GM18873 (cell line): ENCODE measurements around the gene FRMD4A.
"Not testable (repeated sequence)": the region's sequence is repeated elsewhere in the genome, so short reads cannot be mapped to it uniquely, and the experiment has no call there.

Source experiments
- ATAC-seq: cut with Tn5 transposase; IDR thresholded peaks from one replicate; pipeline ENCODE4 v1.9.1; 2021; ENCODE audit warnings: mild to moderate bottlenecking, moderate library complexity, moderate number of reproducible peaks; ENCODE audit not compliant: unreplicated experiment, low FRiP score

Gene FRMD4A

DNA sequence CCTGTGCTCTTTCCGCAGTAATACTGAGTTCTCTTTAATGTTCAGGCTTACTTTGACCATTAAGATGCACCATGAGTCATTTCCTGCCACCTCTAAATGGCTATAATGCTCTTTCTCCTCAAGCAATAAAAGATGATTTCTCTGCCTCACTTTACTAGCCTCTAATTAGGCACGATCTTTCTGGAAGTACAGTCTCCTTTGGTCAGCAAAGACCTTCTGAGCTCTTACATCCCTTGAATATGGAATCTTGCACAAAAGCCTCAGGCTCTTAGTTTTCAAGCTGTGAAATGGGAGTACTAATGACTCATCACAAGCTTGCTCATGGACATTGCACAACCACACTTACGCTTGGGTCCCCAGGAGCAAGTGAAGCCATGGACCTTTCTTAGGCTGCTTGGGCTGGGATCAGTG, 85.9 kb downstream of the FRMD4A start:
- no peak for ATAC-seq

DNA sequence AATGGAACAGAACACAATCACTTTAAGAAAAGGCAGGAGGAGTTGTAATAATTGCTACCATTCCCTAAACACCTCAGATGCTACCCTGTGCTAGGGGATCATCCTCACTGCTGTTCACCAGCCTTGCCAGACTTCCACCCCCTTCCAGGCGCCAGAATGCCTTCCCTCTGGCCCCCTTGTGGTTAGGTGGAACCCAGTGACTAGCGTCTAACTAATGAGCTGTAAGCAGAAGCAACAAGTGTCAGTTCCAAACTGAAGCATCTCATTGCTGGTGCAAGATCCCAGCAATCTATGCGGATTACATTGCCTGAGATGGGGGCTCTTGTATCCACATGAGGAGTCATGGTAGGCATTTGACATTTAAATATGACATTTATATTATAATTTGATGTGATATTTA, 86.6 kb downstream of the FRMD4A start:
- ATAC-seq = no peak

GRCh38 chr10:14243221-14243620, 87.5 kb downstream of the FRMD4A start:
- ATAC-seq = no peak

- ATAC-seq = no peak
These were observed 89.5 kb downstream of the FRMD4A start for GRCh38 chr10:14241196-14241595.

DNA sequence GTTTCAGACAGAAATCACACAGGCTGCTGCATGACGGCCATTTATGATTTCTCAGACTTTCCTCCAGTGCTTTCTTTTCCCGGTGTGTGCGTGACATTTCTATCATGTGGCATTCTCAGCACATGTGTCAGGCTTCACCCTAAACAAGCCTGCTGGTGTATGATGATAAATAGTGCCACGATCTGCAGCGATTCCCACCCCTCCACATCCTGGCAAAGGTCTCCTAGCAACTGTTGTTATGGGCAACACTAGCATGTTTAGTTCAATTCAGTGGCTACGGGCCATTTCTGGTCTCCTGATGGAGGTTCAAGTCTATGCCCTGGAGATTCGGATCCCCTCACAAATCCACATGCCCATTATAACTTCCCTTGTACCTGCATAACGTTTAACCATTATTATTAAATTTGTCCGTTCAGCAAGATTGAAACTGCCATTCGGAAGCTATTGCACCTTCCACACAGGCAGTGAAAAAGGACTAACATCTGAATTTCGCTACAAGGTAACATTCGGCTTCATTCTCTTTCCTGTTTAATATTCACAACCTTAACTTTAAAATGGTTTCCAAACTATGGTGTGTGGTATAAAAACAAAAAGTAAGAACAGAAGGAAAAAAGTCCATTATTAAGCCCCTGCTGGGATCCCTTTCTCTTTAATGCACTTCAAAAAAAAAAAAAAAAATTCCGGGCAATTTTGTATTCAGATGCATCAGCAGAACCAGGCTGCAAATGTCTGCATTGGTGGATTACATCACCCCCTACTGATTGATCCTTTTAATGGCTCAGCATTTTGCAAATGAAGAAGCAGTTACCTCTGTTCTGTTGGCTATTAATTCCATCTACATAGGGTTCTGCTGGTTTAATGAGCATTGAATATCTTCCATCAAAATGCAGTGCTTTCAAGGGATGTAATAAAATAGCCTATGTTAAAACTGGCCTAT, 90.2 kb downstream of the FRMD4A start:
- ATAC-seq = no peak

DNA sequence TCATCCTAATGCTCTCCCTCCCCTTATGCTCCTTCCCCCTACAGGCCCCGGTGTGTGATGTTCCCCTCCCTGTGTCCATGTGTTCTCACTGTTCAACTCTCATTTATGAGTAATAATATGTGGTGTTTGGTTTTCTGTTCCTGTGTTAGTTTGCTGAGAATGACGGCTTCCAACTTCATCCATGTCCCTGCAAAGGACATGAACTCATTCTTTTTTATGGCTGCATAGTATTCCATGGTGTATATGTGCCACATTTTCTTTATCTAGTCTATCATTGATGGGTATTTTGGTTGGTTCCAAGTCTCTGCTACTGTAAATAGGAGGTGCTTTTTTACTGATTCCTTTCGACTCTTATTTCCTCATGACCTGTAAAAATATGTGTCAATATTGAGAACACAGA, 92.1 kb downstream of the FRMD4A start:
- not testable (repeated sequence) for ATAC-seq

DNA sequence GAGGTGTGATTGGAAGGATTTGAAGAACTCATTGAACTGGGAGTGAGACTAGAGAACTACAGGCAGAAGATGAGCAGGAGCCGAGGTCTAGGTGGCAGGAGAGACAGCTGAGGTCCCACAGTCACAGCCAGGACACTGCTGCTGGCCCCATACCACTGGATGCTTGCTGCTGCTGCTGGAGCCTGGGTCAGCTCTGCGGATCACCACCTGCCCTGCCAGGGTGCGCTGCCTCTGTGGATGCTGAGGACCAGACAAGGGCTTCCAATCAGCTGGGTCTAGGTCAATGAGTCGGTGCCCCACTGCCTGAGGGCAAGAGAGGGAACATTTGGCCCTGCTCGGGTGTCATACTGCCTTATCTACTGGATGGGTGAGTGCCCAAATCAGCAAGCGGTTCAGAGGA, 94.4 kb downstream of the FRMD4A start:
- no peak for ATAC-seq

DNA sequence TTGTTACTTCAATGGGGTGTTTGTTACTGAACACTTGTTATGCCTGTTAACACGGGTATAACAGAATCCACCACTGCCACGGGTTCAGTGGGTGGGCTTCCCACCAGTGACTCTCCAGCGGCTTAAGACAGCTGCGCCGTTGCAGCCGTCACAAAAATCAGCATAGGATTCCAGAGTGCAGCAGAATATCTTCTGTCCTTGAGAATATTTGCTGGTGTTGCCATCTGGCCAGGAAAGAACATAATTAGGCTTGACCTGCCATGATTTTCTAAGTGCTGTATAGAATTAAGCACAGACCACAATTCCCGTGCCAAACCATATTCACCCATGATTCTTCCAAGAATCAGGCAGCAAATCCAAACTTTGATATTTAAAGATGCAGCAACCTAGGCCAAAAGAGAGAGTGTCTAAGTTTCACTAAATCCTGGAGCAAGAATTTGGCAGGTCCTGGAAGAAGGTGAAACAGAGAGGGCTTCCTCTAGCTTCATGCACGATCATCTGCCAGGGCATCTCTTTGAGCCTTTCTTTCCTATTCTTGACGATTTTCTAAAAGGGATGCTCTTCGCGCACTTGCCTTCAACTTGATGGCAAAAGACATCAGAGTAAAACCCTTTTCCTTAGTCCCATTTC, 95.0 kb downstream of the FRMD4A start:
- no peak for ATAC-seq

- ATAC-seq = no peak
These were observed 97.2 kb downstream of the FRMD4A start for GRCh38 chr10:14233566-14233965.

- ATAC-seq = not testable (repeated sequence)
These were observed 101.9 kb downstream of the FRMD4A start for GRCh38 chr10:14228798-14229197.

- no peak for ATAC-seq
These were observed 105.3 kb downstream of the FRMD4A start for GRCh38 chr10:14225379-14225778.

DNA sequence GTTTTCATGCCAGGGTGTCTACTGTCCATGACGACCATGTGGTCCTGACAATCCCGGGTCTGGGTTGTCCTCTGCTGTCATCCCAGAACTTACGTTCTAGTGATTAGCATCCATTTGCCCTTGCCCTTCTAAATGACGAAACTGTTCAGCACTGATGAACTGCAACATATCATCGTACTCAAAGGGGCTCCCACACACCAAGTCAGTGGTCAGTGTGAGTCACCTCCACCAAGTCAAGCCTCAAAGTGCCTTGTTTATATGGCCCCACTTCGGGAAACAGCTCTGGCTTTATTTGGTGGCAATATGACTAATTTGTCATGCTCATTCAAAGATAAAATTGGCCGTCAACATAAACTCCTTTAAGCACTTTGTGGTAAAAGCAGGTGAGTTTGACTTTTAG, 110.7 kb downstream of the FRMD4A start:
- no peak for ATAC-seq

DNA sequence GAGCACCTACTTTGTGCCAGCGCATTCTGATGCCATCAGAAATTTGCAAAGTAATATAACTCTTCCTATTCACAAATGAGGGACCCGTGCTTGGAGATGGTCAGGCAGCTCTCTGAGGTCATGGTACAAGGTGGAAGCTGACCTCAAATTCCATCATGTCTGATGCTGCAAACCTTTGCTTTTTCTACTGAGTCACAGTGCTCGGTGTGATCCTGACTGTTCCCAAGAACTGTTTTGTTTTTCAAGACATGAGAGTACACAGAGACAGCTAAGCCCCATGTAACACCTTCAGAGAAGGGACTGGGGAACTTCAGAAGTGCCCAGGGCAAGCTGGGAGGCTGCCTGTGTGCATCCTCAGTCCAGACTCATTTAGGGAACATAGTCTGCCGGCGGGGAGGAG, 111.3 kb downstream of the FRMD4A start:
- no peak for ATAC-seq

GRCh38 chr10:14215641-14216040, 115.1 kb downstream of the FRMD4A start:
- no peak for ATAC-seq

GRCh38 chr10:14213703-14214102, 117.0 kb downstream of the FRMD4A start:
- not testable (repeated sequence) for ATAC-seq

DNA sequence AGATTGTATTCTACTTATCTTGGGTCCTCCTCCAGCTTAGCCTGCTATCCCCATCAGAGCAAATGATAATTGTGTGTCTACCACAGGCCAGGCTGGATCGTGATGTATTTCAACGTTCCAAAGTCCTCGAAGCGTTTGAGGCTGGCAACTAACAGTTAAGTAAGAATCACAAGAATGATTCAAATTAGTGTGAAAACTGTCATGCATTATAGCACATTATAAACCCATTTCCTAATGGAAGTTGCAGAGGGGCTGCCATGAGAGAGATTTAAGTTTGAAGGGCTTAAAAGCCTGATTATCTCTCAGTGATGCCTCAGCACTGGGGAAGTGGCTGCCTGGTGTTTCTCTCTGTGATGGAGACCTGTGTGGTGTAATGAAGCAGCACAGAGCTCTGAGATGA, 119.1 kb downstream of the FRMD4A start:
- ATAC-seq = no peak

DNA sequence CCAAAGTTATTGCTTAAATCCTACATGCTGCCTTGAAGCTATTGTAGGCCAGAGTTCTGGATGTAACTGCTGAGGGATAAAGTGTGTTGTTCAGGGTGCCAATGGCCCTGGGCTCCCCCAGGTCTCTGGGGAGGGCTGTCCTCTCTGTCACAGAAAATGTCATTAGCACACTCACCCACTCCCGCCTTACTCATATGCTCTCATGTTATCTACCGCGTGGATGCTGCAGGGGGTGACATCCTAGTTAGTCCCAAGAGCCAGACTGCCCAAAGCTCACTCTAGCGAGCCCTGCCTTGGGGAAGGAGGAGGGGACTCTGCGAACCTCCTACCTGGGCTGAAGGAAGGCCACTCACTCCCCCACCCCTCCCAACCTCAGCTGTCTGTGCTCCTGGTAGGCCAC, 122.5 kb downstream of the FRMD4A start:
- ATAC-seq = no peak

DNA sequence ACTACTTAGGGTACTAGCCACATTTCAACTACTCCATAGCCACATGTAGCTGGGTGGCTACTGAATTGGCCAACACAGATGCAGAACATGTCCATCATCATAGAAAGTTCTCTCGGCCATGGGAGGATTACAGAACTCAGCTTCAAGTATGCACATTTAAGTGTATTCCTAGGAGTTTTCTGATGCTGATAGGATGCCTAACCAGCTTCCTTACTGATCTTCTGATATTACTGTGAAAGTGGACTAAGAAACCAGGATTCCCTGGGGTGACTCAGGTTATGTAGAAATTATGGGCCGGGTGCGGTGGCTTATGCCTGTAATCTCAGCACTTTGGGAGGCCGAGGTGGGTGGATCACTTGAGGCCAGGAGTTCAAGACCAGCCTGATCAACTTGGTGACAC, 125.5 kb downstream of the FRMD4A start:
- no peak for ATAC-seq

DNA sequence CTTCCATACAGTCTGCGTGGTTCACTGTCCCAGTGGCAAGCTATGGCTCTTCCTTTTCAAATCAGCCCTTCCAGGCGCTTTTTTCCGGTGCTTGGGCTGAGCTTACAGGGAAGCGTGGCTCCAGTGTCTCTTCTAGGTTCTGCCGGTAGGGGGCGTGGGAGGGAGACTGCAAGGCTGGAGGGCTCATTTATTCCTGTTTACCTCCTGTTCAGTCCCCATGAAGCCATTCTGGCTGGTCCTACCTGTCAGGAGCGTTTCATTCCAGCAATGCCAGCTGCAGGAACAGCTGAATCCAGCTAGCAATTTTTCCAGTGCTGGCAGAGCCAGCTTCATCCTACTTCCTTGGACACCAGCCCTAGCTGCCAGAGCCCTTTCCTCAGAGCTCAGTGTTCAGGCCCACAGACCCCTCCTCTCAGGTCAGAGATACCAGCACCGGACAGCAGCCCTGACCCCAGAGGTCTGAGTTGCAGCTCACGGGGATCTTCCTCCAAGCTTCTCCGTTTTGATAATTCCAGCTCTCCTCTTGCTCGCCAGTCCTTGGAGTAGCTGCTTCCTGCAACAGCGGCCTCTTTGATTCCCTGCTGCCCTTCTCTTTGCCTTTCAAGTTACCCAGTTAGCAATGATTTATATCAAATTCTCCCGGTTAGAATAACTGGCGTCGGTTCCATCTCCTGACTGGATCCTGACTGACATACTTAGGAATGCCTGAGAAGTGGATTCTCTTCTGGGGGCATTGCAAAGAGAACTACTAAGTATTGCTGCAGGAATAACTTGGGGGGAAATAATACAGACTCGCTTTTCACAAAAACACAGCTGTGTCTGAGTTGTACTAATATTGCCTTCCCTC, 129.8 kb downstream of the FRMD4A start:
- ATAC-seq = no peak

- ATAC-seq = not testable (repeated sequence)
These were observed 131.6 kb downstream of the FRMD4A start for GRCh38 chr10:14199098-14199497.

- no peak for ATAC-seq
These were observed 132.6 kb downstream of the FRMD4A start for GRCh38 chr10:14198078-14198477.
